Spleen (tissue), 7 donors: Measurements from ENCODE around the gene CTNNA2.

Source experiments
- CTCF ChIP-seq, 11 experiments: fragments of 200-600 bp in 7 of 11; fragments of 450-650 bp in 4 of 11; sonication (generic) in 4 of 11; IDR thresholded peaks in 8 of 11; conservative IDR thresholded peaks in 3 of 11; 1 replicate in 7 of 11; 2 replicates in 4 of 11; pipeline versions ENCODE4 v1.4.0 to v1.8.0; 2016 to 2021; ENCODE audit warnings: antibody characterized with exemption in 11 of 11, inconsistent platforms in 4 of 11, mild to moderate bottlenecking in 1 of 11
- POLR2A ChIP-seq, 3 donors: fragments of 450-650 bp; IDR thresholded peaks; one replicate each; pipeline ENCODE4 v1.5.1; 2017; ENCODE audit warnings: antibody characterized with exemption in 3 of 3, mild to moderate bottlenecking in 1 of 3
- POLR2AphosphoS5 ChIP-seq, 3 donors: sonication (generic); formaldehyde crosslinking; IDR thresholded peaks; one replicate each; pipeline ENCODE4 v1.5.1; 2017; ENCODE audit warnings: antibody characterized with exemption in 3 of 3
- donor health status: DM: no; HTN: no; CAD: no; lungs with moderate emphysema.
- donor health status: DM: no; HTN: no; CAD: no.
- donor health status: DM: no; HTN: no; CAD: no.

DNA sequence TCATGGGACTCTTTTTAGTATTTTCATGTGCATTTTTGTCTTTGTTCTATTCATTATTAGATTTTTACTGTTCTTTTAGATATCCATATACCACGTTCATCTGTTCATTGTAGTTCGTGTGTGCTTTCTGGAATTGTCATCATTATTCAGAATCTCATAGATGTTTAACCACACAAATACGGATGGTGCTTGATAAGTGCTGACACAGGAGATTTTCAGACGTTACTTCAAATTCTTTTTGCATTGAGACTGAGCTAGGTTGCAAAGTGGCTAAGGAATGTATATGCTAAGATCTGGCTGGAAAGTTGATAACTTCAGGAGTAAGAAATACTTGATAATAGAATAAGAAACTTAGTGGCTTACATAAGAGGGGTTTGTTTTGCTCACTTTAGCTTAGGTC, 153.6 kb downstream of the CTNNA2 start:
- TF ChIP-seq CTCF (IDR thresholded peaks at IDR 0.05 in 8 of 11, conservative IDR thresholded peaks at IDR 0.05 in 3 of 11): no peak
- no peak for TF ChIP-seq POLR2AphosphoS5 (IDR thresholded peaks at IDR 0.05)
- TF ChIP-seq POLR2A (IDR thresholded peaks at IDR 0.05): no peak
